GM10266 (cell line): ENCODE data around the gene URB2.

Experiments used
- DNase-seq: peaks from one replicate; pipeline ENCODE4 v3.0.0; 2012; ENCODE audit errors: extremely low spot score
- TF ChIP-seq, protein P1 (sequence below): IDR thresholded peaks from 2 replicates; pipeline ENCODE4 v1.5.1; 2012; ENCODE audit warnings: mild to moderate bottlenecking, low read depth; ENCODE audit not compliant: control insufficient read depth, insufficient read depth; ENCODE audit errors: missing control alignments

The URB2 gene

DNA sequence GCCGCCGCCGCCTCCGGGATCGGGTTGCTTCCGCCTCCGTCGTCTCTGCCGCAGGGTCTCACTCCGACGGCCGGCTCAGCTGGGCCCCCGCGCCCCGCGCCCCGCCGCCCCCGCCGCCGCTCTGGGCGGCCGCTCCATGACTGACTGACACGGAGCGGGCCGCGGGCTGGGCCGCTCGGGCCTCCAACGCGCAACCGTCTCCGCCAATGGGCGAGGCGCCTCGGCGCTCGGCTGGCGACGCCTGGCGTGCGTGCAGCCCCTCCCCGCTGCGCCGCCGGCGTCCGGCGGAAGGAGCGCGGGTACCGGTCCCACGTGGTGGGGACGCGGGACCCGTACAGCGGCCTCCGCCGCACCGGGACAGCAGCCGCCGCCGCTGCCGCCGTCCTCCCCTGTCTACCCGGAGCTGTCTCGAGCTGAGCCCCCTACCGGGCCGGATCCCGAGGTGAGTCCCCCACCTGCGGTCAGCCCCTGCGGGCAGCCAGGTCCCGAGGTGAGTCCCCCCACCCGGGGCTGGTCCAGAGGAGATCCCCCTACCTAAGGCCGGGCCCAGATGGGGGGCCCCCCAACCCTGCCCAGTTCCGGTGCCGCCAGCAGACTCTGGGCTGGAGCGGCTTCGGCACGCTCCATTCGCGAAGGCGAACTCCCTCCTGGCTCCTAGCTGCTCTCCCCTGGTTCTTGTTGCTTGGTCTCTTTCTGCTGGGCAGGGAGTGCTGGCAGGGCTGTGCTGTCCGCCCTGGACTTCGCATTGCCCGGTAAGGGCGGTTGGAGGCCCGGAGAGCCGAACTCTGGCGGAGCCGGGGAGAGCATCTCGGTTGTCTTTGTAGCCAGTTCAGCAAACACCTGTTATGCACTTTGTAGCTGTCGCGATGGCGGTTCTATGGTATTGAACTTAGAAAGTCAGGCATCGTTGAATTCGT is at the start of gene URB2, which contains the start of gene TAF5L:
Gene URB2, plus strand, starts transcription at position 333 of the 917 bp plus-strand sequence. CDS start 1,387 bp downstream, outside the sequence.
Gene TAF5L, minus strand, starts transcription at position 208 of the 917 bp plus-strand sequence. CDS start 11,640 bp downstream, outside the sequence.
- TF ChIP-seq, protein P1, sequence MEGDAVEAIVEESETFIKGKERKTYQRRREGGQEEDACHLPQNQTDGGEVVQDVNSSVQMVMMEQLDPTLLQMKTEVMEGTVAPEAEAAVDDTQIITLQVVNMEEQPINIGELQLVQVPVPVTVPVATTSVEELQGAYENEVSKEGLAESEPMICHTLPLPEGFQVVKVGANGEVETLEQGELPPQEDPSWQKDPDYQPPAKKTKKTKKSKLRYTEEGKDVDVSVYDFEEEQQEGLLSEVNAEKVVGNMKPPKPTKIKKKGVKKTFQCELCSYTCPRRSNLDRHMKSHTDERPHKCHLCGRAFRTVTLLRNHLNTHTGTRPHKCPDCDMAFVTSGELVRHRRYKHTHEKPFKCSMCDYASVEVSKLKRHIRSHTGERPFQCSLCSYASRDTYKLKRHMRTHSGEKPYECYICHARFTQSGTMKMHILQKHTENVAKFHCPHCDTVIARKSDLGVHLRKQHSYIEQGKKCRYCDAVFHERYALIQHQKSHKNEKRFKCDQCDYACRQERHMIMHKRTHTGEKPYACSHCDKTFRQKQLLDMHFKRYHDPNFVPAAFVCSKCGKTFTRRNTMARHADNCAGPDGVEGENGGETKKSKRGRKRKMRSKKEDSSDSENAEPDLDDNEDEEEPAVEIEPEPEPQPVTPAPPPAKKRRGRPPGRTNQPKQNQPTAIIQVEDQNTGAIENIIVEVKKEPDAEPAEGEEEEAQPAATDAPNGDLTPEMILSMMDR, result no peak
- peak; percentile 97 for DNase-seq

DNA sequence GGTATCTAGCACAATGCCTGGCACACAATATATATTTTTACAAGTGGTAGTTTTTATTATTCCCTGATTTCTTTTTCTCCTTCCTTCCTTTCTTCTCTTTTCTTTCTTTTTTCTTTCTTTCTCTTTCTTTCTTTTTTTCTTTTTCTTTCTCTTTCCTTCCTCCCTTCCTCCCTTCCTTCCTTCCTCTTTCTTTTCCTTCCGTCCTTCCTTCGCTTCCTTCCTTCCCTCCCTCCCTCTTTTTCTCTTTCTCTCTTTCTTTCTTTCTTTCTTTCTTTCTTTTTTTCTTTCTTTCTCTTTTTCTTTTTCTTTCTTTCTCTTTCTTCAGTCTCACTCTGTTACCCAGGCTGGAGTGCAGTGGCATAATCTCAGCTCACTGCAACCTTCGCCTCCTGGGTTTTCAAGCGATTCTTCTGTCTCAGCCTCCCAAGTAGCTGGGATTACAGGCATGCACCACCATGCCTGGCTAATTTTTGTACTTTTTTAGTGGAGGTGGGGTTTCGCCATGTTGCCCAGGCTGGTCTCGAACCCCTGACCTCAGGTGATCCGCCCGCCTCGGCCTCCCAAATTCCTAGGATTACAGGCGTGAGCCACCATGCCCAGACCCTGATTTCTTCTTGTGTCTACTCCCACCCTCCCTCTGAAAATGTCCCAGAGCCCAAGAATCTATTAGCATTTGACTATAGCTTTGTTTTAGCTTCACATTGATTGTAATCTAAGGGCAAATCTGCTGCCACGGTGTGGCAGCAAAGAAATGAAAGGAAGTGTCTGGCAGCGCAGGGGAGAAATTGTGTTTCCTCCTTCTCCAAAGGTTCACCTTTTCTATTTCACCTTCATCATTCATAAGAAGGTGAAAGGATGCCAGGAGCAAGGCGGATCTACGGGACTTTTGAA is 47.6 kb upstream of the URB2 start:
- DNase-seq, result no peak
- TF ChIP-seq, protein P1, result no peak

DNA sequence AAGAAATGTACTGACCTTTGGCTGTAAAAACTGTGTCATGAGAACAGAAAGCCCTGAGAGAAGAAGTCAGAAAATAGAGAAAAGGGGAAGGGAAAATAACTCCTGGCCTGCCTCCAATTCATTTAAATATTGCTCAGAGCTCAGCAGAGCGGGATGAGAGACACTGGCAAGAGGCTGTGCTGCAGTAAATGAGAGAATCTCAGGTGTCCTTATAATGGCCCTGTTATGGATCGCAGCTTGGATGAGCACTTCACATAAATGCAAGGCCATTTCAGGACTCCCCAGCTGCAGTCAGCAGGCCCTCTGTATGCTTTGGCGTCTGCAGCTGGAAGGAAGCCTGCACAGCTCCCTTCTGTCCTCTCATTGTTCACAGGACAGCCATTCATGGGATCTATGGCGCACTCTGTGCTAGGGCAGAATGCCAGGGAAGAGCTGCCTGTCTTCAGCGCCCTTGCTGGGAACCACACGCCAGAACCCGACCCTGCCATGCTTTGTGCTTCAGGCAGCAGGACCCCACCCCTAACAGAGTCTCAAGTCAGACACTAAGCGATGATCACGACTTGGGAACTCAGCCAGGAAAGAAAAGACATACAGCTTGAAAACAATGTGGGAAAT is 46.9 kb upstream of the URB2 start:
- no peak for DNase-seq
- TF ChIP-seq, protein P1, result no peak

DNA sequence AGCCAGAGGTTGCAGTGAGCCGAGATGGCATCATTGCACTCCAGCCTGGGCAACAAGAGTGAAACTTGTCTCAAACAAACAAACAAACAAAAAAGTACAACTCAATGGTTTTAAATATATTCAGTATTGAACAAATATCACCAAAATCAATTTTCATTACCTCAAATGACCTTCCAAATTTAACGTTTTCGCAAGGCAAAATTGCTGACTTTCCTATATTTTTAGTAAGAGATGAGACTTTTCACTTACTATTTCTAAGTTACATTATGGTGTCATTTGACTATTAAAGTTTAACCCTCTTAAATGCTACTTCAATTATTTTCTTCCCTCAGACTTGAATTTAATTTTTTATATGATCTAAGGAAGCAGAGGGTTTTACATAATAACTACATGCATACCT is 44.6 kb upstream of the URB2 start:
- DNase-seq, result no peak
- TF ChIP-seq, protein P1, result no peak

DNA sequence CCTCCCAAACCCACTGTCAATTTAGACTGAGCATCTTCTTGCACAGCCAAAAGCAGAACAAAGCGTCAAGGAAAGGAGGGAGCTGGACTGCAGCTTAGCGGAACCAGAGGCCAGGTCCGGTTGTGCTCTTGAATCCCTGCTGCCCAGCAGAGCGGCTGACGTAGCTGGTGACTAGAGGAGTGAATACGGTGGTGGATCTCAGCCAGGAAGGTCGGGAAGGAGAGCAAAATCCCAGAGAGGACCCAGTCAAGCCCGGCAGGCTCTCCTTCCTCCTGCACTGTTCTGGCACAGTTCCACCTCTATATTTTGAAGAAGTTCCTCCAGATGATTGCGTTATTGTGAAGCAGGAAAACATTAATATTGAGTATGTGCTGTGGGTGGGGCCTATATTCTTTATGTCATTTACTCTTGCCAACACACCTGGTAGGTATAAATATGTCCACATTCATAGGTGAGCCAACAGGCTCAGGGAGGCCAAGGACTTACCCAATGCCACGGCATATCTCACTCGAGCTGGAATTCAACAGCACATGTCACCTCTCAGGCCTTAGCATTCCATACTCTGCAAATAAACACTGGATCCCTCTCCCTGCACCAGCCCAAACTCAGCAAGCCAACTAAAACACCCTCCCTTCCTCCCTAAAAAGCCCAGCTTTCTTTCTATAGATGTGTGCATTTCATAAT is 43.9 kb upstream of the URB2 start:
- TF ChIP-seq, protein P1, result no peak
- no peak for DNase-seq

DNA sequence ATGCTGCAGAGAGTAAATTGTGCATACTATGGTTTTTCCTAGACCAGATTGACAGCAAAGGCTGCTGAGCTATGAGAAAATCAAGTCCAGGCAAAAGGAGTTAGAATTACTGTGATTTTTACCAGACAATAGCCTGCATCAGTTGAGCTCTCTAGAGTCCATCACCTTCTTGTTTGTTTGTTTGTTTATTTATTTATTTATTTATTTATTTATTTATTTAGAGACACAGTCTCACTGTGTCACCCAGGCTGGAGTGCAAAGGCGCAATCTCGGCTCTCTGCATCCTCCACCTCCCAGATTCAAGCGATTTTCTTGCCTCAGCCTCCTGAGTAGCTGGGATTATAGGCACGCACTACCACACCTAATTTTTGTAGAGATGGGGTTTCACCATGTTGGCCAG is 43.3 kb upstream of the URB2 start:
- no peak for DNase-seq
- TF ChIP-seq, protein P1, result no peak
